ENCODE measurements around the gene MEIOSIN. TPM values are rescaled to one million over a fixed set of nuclear protein-coding genes. Genes with fewer than 3 reads are reported as not detected.

The MEIOSIN gene
- total and polyA plus RNA-seq, 9 donors, result not detected

DNA sequence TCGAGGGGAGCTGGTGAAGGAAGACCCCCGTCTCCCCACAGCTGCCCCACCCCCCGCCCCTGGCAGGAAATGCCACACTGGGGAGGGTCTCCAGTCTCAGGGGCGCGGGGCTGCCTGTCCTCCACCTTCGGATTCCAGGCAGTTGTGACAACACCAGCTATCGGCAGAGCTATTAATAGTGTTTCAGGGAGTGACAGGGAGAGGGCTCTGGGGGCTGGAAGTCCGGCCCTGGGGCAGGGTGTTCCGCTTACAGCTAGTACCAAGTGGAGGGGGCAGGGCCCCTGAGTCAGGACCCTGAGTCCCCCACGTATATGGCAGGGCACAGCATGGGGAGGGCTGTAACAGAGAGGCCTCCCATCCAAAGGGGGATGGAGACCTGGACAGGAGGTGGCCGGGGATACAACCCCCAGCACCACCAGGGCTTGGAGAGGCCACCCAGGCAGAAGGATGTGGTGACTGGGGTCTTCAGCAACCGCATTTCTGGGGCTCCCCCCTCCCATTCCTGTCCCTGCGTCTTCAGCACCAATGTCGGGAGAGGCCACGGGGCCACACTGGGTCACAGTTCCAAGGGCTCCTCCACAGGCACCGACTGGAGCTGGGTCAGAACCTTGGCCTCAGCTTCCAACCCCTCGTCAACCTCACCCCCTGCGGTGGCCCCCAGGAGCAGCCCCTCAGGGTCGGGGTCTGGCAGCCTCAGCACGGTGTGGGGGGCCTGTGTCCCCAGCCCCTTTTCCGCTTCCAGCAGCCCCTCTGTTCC, 31.9 kb downstream of the MEIOSIN start:
- Histone ChIP-seq H3K36me3 (no peaks in the 10 kb centered on the region), H3K27me3 (no peaks in the 10 kb centered on the region), H3K4me1 (ENCODE audit: insufficient read depth) (peaks cover 27% of the 10 kb centered on the region), H3K4me3 (no peak overlapping the region), H3K27ac (peak overlapping the region; percentile 94 to 96), H3K9me3 (no peaks in the 10 kb centered on the region)
- 39 to 51% (median 40%) methylated on average over 20 to 21 of the region's 21 CpGs for WGBS, 3 donors
- TF ChIP-seq POLR2A (IDR thresholded peaks at IDR 0.05), result no peak
- TF ChIP-seq, protein P1, sequence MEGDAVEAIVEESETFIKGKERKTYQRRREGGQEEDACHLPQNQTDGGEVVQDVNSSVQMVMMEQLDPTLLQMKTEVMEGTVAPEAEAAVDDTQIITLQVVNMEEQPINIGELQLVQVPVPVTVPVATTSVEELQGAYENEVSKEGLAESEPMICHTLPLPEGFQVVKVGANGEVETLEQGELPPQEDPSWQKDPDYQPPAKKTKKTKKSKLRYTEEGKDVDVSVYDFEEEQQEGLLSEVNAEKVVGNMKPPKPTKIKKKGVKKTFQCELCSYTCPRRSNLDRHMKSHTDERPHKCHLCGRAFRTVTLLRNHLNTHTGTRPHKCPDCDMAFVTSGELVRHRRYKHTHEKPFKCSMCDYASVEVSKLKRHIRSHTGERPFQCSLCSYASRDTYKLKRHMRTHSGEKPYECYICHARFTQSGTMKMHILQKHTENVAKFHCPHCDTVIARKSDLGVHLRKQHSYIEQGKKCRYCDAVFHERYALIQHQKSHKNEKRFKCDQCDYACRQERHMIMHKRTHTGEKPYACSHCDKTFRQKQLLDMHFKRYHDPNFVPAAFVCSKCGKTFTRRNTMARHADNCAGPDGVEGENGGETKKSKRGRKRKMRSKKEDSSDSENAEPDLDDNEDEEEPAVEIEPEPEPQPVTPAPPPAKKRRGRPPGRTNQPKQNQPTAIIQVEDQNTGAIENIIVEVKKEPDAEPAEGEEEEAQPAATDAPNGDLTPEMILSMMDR (IDR thresholded peaks at IDR 0.05), result no peak
- TF ChIP-seq EP300 (IDR thresholded peaks at IDR 0.05), result no peak
- intact Hi-C loops (cut with DNase I), result loop anchor here in 3 of 4 donors (5.0 to 10.0 kb wide), 3 partner anchors 48 to 73 kb away; partner anchors contain the start of genes QPCTL (in 2 of the 3) and SNRPD2 (in 2 of the 3)
- peak in 4 of 5 donors; percentile 25 to 56 (median 52) for DNase-seq

DNA sequence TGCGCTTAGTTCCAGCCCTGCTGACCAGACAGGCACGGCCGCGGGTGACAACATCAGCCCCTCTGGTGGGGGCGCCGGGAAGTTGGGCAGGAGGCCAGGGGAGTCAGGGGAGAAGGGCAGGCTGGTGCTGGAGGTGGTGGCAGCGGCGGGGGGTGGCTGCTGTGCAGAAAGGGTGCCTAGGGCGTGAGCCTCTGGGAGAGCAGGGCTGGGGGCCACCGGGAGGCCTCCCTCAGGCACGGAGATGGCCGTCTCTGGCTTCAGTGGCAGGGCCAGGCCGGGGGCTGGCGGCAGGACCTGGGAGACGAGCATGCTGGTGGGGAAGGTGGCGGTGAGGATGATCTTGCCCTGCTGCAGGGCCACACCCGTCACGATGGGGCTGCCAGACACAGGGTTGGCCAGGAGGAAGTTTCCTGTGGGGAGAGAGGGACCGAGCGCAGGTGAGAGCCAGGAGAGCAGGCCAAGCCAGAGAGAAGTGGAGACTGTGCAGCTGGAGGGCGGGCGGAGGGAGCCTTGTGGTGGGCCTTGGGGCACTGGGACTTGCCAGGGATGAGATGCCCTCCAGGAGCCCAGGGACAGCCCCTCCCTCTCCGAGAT, 32.6 kb downstream of the MEIOSIN start:
- Histone ChIP-seq H3K36me3 (no peaks in the 10 kb centered on the region), H3K4me3 (no peak overlapping the region), H3K9me3 (no peaks in the 10 kb centered on the region), H3K27me3 (no peaks in the 10 kb centered on the region), H3K4me1 (ENCODE audit: insufficient read depth) (peaks cover 27% of the 10 kb centered on the region), H3K27ac (peak overlapping the region; percentile 94 to 96)
- TF ChIP-seq, protein P1 (IDR thresholded peaks at IDR 0.05), result no peak
- TF ChIP-seq POLR2A (IDR thresholded peaks at IDR 0.05) (no peak), EP300 (IDR thresholded peaks at IDR 0.05) (no peak)
- intact Hi-C loops (cut with DNase I), result loop anchor here (2.0 to 10.0 kb wide), 4 partner anchors 35 to 73 kb away; partner anchors contain the start of genes QPCTL (in 2 of the 4), SNRPD2 (in 2 of the 4) and FBXO46 (in 1 of the 4)
- WGBS, 3 donors, result 52 to 65% (median 60%) methylated on average over 23 of the region's 23 CpGs
- peak; percentile 48 to 74 (median 68) for DNase-seq

DNA sequence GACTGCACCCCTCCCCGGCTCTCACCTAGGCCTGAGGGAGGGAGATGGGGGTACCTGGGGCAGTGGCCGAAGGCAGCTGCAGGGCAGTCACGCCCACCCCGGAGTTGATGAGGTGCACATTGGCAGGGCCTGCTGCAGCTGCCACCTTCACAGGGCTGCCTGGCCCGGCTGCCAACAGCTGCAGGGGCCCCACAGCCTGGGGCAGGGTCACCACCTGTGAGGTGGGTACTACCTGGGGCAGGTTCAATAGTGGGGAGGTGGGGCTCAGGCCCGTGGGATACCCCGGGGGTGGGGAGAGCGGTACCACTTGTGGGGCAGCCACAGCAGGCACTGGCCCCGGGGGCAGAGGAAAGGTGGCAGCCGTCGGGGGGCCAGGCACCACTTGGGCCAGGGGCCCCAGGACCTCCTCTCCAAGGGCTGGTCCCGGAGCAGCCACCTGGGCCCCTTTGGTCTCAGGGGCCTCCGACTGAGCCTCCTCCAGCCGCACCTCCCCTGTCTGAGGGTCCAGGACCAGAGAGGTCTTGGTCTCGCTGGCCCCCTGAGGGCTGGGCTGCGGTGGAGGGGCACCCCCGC, 33.1 kb downstream of the MEIOSIN start:
- peaks cover 27% of the 10 kb centered on the region for H3K4me1 ChIP-seq (ENCODE audit: insufficient read depth)
- H3K36me3 ChIP-seq, result no peaks in the 10 kb centered on the region
- WGBS, 3 donors, result 27 to 38% (median 31%) methylated on average over 12 to 17 of the region's 17 CpGs
- peak overlapping the region; percentile 94 to 96 for H3K27ac ChIP-seq
- H3K27me3 ChIP-seq, result no peaks in the 10 kb centered on the region
- TF ChIP-seq EP300 (IDR thresholded peaks at IDR 0.05), result no peak
- TF ChIP-seq POLR2A (IDR thresholded peaks at IDR 0.05), result no peak
- TF ChIP-seq, protein P1 (IDR thresholded peaks at IDR 0.05), result no peak
- H3K9me3 ChIP-seq, result no peaks in the 10 kb centered on the region
- peak; percentile 42 to 64 (median 60) for DNase-seq
- peak overlapping the region; percentile 91 for H3K4me3 ChIP-seq
- intact Hi-C loops (cut with DNase I), result loop anchor here (2.0 to 10.0 kb wide), 4 partner anchors 36 to 74 kb away; partner anchors contain the start of genes QPCTL (in 2 of the 4), SNRPD2 (in 2 of the 4) and FBXO46 (in 1 of the 4)

DNA sequence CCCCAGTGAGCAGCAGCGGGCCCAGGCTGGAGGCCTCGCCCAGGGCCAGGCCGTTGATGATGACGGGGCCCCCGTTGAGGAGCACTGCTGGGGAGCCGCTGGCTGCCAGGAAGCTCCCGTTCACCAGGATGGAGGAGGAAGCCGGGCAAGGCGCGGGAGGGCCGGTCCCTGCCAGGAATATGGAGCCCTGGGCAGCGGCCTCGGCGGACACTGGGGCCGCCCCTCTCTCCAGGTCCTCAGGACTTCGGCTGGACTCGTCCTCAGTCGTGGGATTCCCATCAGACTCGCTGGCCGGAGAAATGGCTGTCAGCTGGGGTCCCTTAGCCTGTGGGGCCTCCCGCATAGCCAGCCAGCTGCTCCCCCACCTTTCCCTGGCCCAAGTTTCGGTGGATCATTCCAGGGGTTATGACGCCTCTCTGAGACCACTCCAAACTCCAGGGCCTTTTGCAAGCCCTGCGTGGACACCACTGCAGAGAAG, 33.7 kb downstream of the MEIOSIN start:
- DNase-seq, result peak in 1 of 5 donors; percentile 73
- Histone ChIP-seq H3K27ac (peak overlapping the region; percentile 94 to 96), H3K36me3 (no peaks in the 10 kb centered on the region), H3K4me3 (peak overlapping the region; percentile 91), H3K9me3 (no peaks in the 10 kb centered on the region), H3K4me1 (ENCODE audit: insufficient read depth) (peaks cover 27% of the 10 kb centered on the region), H3K27me3 (no peaks in the 10 kb centered on the region)
- TF ChIP-seq POLR2A (IDR thresholded peaks at IDR 0.05) (no peak), EP300 (IDR thresholded peaks at IDR 0.05) (no peak)
- TF ChIP-seq, protein P1 (IDR thresholded peaks at IDR 0.05), result no peak
- intact Hi-C loops (cut with DNase I), result loop anchor here (2.0 to 10.0 kb wide), 4 partner anchors 36 to 75 kb away; partner anchors contain the start of genes QPCTL (in 2 of the 4), SNRPD2 (in 2 of the 4) and FBXO46 (in 1 of the 4)
- 2 to 11% (median 6%) methylated on average over 22 to 24 of the region's 24 CpGs for WGBS, 3 donors
